T-helper 1 cell treated with Interleukin-12 subunit alpha and Interleukin-12 subunit beta and Interleukin-4 antibody, amounts not matched to agents 30 μg/mL and 1 μg/mL, for 36 hours (primary cell): Measurements from ENCODE around the gene PLEKHA5.
"Not testable (repeated sequence)": the region's sequence is repeated elsewhere in the genome, so short reads cannot be mapped to it uniquely, and the experiment has no call there.

ENCODE experiments used
- H3K27ac Mint-ChIP-seq: one replicate; pipeline ENCODE4 v1.8.0; 2021; ENCODE audit warnings: mild to moderate bottlenecking, mixed read lengths
- H3K27me3 Mint-ChIP-seq: one replicate; pipeline ENCODE4 v1.8.0; 2021; ENCODE audit warnings: low read depth, mixed read lengths
- H3K36me3 Mint-ChIP-seq: one replicate; pipeline ENCODE4 v1.8.0; 2021; ENCODE audit warnings: low read depth, mixed read lengths
- H3K4me1 Mint-ChIP-seq: one replicate; pipeline ENCODE4 v1.8.0; 2021; ENCODE audit warnings: low read depth, mixed read lengths
- H3K4me3 Mint-ChIP-seq: one replicate; pipeline ENCODE4 v1.8.0; 2021; ENCODE audit warnings: mild to moderate bottlenecking, moderate library complexity, mixed read lengths
- H3K9me3 Mint-ChIP-seq: one replicate; pipeline ENCODE4 v1.8.0; 2021; ENCODE audit warnings: mixed read lengths

Gene PLEKHA5

GRCh38 chr12:19338405-19338804 is 208.9 kb downstream of the PLEKHA5 start:
- no peaks in the 10 kb centered on the region for H3K27me3 Mint-ChIP-seq
- H3K4me3 Mint-ChIP-seq = no peak overlapping the region
- H3K27ac Mint-ChIP-seq = no peak overlapping the region
- no peaks in the 10 kb centered on the region for H3K36me3 Mint-ChIP-seq
- peaks cover 8% of the 10 kb centered on the region for H3K9me3 Mint-ChIP-seq
- H3K4me1 Mint-ChIP-seq = no peaks in the 10 kb centered on the region

- H3K27me3 Mint-ChIP-seq, H3K27ac Mint-ChIP-seq, H3K36me3 Mint-ChIP-seq, H3K4me3 Mint-ChIP-seq, H3K4me1 Mint-ChIP-seq, H3K9me3 Mint-ChIP-seq: not testable (repeated sequence)
Observed at GRCh38 chr12:19350850-19351249, 221.3 kb downstream of the PLEKHA5 start.

- Mint-ChIP-seq H3K27ac (no peak overlapping the region), H3K4me1 (no peaks in the 10 kb centered on the region), H3K36me3 (no peaks in the 10 kb centered on the region), H3K9me3 (no peaks in the 10 kb centered on the region), H3K4me3 (no peak overlapping the region), H3K27me3 (no peaks in the 10 kb centered on the region)
Observed at GRCh38 chr12:19351346-19351745, 221.8 kb downstream of the PLEKHA5 start.

GRCh38 chr12:19369691-19370148 is 240.2 kb downstream of the PLEKHA5 start:
- Mint-ChIP-seq H3K4me1 (no peaks in the 10 kb centered on the region), H3K4me3 (no peak overlapping the region), H3K36me3 (peaks cover 2% of the 10 kb centered on the region), H3K27me3 (no peaks in the 10 kb centered on the region), H3K27ac (peak overlapping the region; percentile 13), H3K9me3 (no peaks in the 10 kb centered on the region)

GRCh38 chr12:19373586-19373985 is 244.1 kb downstream of the PLEKHA5 start:
- H3K36me3 Mint-ChIP-seq = peaks cover 2% of the 10 kb centered on the region
- no peak overlapping the region for H3K27ac Mint-ChIP-seq
- no peaks in the 10 kb centered on the region for H3K4me1 Mint-ChIP-seq
- H3K27me3 Mint-ChIP-seq = no peaks in the 10 kb centered on the region
- no peaks in the 10 kb centered on the region for H3K9me3 Mint-ChIP-seq
- no peak overlapping the region for H3K4me3 Mint-ChIP-seq

- no peaks in the 10 kb centered on the region for H3K9me3 Mint-ChIP-seq
- H3K27me3 Mint-ChIP-seq = no peaks in the 10 kb centered on the region
- no peak overlapping the region for H3K27ac Mint-ChIP-seq
- H3K36me3 Mint-ChIP-seq = peaks cover 2% of the 10 kb centered on the region
- no peak overlapping the region for H3K4me3 Mint-ChIP-seq
- no peaks in the 10 kb centered on the region for H3K4me1 Mint-ChIP-seq
Observed at GRCh38 chr12:19375888-19376287, 246.4 kb downstream of the PLEKHA5 start.

GRCh38 chr12:19376691-19377090 is 247.2 kb downstream of the PLEKHA5 start:
- Mint-ChIP-seq H3K4me1 (peaks cover 3% of the 10 kb centered on the region), H3K9me3 (no peaks in the 10 kb centered on the region), H3K27ac (no peak overlapping the region), H3K36me3 (peaks cover 2% of the 10 kb centered on the region), H3K4me3 (no peak overlapping the region), H3K27me3 (no peaks in the 10 kb centered on the region)

- no peaks in the 10 kb centered on the region for H3K27me3 Mint-ChIP-seq
- peaks cover 10% of the 10 kb centered on the region for H3K4me1 Mint-ChIP-seq
- H3K4me3 Mint-ChIP-seq = peak overlapping the region; percentile 31
- H3K27ac Mint-ChIP-seq = peak overlapping the region; percentile 70
- H3K9me3 Mint-ChIP-seq = no peaks in the 10 kb centered on the region
- no peaks in the 10 kb centered on the region for H3K36me3 Mint-ChIP-seq
Observed at GRCh38 chr12:19382111-19382526, 252.6 kb downstream of the PLEKHA5 start.

GRCh38 chr12:19382563-19382962 is 253.0 kb downstream of the PLEKHA5 start:
- Mint-ChIP-seq H3K27me3 (no peaks in the 10 kb centered on the region), H3K4me1 (peaks cover 10% of the 10 kb centered on the region), H3K36me3 (no peaks in the 10 kb centered on the region), H3K27ac (peak overlapping the region; percentile 70), H3K9me3 (no peaks in the 10 kb centered on the region), H3K4me3 (no peak overlapping the region)

GRCh38 chr12:19387161-19387560 is 257.6 kb downstream of the PLEKHA5 start:
- H3K4me3 Mint-ChIP-seq = no peak overlapping the region
- H3K9me3 Mint-ChIP-seq = no peaks in the 10 kb centered on the region
- no peaks in the 10 kb centered on the region for H3K27me3 Mint-ChIP-seq
- peaks cover 5% of the 10 kb centered on the region for H3K4me1 Mint-ChIP-seq
- H3K36me3 Mint-ChIP-seq = no peaks in the 10 kb centered on the region
- H3K27ac Mint-ChIP-seq = no peak overlapping the region

GRCh38 chr12:19388131-19388549 is 258.6 kb downstream of the PLEKHA5 start:
- H3K9me3 Mint-ChIP-seq = no peaks in the 10 kb centered on the region
- H3K4me3 Mint-ChIP-seq = no peak overlapping the region
- H3K27ac Mint-ChIP-seq = no peak overlapping the region
- no peaks in the 10 kb centered on the region for H3K36me3 Mint-ChIP-seq
- H3K4me1 Mint-ChIP-seq = peaks cover 2% of the 10 kb centered on the region
- no peaks in the 10 kb centered on the region for H3K27me3 Mint-ChIP-seq

- Mint-ChIP-seq H3K27ac (no peak overlapping the region), H3K36me3 (no peaks in the 10 kb centered on the region), H3K9me3 (no peaks in the 10 kb centered on the region), H3K4me1 (no peaks in the 10 kb centered on the region), H3K27me3 (no peaks in the 10 kb centered on the region), H3K4me3 (no peak overlapping the region)
Observed at GRCh38 chr12:19390051-19390598, 260.6 kb downstream of the PLEKHA5 start.

GRCh38 chr12:19392644-19393043 is 263.1 kb downstream of the PLEKHA5 start:
- H3K4me3 Mint-ChIP-seq, H3K27ac Mint-ChIP-seq, H3K27me3 Mint-ChIP-seq, H3K36me3 Mint-ChIP-seq, H3K9me3 Mint-ChIP-seq, H3K4me1 Mint-ChIP-seq: not testable (repeated sequence)

GRCh38 chr12:19394385-19394784 is 264.9 kb downstream of the PLEKHA5 start:
- Mint-ChIP-seq H3K27me3 (no peaks in the 10 kb centered on the region), H3K4me1 (no peaks in the 10 kb centered on the region), H3K36me3 (no peaks in the 10 kb centered on the region), H3K4me3 (no peak overlapping the region), H3K27ac (no peak overlapping the region), H3K9me3 (no peaks in the 10 kb centered on the region)

- Mint-ChIP-seq H3K9me3 (no peaks in the 10 kb centered on the region), H3K27ac (no peak overlapping the region), H3K4me1 (no peaks in the 10 kb centered on the region), H3K4me3 (no peak overlapping the region), H3K27me3 (no peaks in the 10 kb centered on the region), H3K36me3 (no peaks in the 10 kb centered on the region)
Observed at GRCh38 chr12:19397534-19397933, 268.0 kb downstream of the PLEKHA5 start.
